HG02970 (cell line): ENCODE results near the gene NNAT.
"Not testable (repeated sequence)": the region's sequence is repeated elsewhere in the genome, so short reads cannot be mapped to it uniquely, and the experiment has no call there.

Experiments used
- ATAC-seq: cut with Tn5 transposase; IDR thresholded peaks from one replicate; pipeline ENCODE4 v1.9.1; 2021; ENCODE audit warnings: mild to moderate bottlenecking, moderate library complexity, moderate number of reproducible peaks; ENCODE audit not compliant: unreplicated experiment, low FRiP score

NNAT gene

DNA sequence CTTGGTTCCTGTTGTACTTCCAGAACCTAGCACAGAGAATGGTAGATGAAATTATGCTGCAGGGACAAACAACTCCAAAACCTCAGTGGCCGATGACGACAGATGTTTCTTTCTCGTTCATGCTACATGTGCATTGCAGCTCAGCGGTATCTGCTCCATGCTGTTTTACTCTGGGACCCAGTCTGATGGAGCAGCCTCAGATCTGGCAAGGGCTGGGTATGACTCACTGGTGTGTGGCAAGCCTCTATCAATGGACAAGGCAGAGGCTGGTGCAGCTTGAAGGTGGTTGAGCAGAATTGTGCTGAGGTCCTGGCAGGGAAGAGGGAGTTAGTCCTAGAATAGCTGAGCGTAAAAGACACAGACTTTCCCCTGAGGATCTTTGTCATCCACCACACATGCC is 17.0 kb downstream of the NNAT start:
- no peak for ATAC-seq

DNA sequence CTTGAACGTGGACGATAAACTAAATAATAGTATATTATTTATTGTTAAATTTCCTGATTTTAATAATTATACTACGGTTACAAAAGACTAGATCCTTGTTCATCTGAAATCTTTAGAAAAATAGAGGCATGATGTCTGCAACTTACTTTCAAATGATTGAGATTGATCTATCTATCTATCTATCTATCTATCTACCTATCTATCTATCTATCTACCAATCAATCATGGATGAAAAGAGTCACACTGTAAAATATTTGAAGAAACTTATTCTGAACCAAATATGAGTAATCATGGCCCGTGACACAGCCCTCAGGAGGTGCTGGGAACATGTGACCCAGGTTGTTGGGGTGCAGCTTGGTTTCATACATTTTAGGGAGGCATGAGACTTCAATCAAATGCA is 18.4 kb downstream of the NNAT start:
- ATAC-seq = no peak

DNA sequence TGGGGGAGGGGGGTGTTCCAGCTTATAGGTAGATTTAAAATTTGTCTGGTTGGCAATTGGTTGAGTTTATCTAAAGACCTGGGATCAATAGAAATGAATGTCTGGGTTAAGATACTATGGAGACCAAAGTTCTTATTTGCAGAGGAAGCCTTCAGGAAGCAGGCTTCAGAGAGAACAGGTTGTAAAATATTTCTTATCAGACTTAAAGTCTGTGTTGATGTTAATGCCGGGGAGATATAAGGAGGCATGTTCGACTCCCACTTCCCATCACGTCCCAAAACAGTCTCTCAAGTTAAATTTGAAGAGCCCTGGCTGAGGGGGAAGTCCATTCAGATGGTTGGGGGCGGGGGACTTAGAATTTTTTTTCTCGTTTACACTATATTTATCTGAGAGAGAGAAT is 19.0 kb downstream of the NNAT start:
- ATAC-seq = no peak

DNA sequence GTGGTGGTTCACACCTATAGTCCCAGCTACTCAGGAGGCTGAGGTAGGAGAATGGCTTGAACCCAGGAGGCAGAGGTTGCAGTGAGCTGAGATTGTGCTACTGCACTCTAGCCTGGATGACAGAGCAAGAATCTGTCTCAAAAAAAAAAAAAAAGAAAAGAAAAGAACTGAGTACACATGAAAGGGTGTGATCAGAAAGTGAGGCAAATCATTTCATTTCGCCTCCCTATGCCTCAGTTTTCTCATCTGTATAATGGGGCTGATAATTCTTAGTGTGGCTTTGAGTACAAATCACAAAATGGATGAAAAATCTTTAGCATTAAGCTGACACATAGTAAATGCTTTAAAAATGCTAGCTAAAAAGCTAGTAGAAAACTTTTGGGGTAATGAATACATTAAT is 19.8 kb downstream of the NNAT start:
- not testable (repeated sequence) for ATAC-seq

DNA sequence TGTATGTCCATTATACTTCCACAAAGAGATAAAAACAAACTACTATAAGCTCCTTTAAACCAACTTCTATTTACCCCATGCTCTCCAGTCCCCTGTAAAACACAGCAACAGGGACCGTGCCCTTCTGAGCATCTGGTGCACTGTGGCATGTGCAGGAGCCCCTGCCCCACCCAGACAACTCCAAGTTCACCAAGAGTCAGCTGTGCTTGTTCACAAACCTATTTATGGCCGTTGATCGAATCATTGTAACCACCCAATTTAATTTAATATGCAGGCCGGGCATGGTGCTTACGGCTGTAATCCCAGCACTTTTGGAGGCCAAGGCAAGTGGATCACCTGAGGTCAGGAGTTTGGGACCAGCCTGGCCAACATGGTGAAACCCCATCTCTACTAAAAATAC is 20.3 kb downstream of the NNAT start:
- ATAC-seq = no peak

DNA sequence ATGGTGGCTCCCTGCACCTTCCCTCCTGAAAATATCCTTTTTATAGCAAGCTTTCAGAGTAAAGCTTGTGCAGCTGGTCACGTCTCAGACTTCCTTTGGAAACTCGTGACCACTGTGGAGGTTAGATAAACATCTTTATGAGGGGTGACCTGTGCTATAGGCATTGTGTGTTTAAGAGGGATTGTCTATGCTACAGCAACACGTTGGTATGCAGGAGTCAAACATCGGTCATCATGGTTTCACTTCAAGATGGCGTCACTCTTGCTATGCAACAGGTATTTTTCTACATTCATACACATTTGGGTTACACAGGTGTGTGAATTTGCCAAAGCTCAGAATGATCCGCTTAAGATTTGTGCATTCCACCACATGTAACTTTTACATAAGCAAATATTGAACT is 21.2 kb downstream of the NNAT start:
- no peak for ATAC-seq

DNA sequence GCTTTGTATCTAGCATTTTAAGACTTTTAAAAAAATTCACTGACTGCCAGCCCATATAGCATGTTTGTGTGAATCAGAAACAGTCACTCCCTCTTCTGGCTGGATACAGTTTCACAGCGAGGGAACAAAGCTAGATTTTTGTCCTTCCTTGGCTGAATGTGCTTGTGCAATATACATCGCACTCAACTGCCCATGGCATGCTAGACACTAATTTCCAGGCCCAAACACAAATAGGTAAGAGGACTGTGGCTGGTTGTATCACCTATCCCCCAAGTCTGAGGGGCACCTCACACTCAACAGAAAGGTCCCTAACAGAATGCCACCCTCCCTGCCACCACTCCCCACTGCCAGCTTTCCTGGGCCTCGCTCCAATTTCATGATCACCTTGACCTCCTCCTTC is 22.8 kb downstream of the NNAT start:
- ATAC-seq = no peak

DNA sequence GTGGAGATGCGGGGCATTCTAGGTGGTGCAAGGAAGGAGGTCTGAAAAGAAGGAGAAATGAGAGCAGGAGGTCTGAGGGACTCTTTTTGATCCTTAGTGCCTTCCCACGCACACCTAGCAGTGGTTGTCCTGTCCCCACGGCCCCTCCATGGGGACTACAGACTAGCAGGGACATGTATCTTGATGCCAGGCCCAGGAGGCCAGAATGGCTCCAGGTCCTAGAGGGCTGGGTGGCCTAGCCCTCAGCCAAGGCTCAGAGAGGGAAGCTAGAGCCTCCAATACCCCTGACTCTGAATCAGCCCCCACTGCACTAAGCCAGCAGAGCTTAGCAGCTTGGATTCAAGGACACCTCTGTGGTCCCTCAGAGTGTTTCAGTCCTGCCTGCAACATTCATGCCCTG is 23.3 kb downstream of the NNAT start:
- no peak for ATAC-seq

DNA sequence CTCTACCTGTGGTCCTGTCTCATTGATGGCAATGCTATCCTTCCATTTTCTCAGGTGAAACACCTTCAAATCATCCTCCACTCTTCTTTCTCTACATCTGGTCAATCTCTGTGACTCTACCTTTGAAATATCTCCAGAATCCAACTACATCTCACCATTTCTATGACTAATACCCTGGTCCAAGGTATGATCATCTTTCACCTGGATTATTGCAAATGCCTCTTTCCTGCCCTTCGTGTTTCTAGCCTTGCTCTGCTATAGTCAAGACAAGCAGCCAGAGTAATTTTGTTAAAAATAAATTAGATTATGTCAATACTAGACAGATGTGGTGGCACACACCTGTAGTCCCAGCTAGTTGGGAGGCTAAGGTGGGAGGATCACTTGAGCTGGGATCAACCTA is 24.5 kb downstream of the NNAT start:
- ATAC-seq = no peak

DNA sequence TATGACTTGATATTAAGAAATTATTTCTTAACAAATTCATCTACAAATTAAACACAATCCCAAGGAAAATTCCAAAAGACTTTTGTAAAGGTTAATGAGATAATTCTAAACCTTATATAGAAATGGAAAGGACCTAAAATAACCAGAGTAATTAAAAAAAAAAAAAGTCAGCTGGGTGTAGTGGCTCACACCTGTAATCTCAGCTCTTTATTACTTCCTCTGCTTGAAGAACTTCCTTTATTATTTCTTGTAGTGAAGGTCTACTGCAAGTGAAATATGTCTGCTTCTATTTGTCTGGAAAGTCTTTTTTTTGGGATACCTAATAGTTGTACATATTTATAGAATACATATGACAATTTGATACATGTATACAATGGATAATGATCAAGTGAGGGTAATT is 26.9 kb downstream of the NNAT start:
- no peak for ATAC-seq

DNA sequence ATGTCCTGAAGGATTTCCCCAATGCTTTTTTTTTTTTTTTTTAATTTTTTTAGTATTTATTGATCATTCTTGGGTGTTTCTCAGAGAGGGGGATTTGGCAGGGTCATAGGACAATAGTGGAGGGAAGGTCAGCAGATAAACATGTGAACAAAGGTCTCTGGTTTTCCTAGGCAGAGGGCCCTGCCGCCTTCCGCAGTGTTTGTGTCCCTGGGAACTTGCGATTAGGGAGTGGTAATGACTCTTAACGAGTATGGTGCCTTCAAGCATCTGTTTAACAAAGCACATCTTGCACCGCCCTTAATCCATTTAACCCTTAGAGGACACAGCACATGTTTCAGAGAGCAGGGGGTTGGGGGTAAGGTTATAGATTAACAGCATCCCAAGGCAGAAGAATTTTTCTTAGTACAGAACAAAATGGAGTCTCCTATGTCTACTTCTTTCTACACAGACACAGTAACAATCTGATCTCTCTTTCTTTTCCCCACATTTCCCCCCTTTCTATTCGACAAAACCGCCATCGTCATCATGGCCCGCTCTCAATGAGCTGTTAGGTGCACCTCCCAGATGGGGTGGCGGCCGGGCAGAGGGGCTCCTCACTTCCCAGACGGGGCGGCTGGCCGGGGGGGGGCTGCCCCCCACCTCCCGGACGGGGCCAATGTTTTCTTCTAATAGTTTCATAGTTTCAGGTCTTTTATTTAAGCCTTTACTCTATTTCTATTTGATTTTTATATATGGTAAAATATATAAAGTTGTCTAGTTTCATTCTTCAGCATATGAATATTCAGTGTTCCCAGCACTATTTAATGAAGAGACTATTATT is 29.3 kb downstream of the NNAT start:
- not testable (repeated sequence) for ATAC-seq

DNA sequence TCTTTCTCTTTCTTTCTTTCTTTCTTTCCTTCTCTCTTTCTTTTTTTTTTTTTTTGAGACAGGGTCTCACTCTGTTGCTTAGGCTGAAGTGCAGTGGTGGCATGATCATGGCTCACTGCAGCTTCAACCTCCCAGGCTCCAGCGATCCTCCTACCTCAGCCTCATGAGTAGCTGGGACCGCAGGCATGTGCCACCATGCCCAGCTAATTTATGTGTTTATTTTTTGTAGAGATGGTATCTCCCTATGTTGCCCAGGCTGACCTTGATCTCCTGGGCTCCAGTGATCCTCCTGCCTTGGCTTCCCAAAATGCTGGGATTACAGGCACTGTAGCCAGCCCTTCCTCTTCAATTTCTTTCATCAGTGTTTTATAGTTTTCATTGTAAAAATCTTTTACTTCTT is 30.6 kb downstream of the NNAT start:
- not testable (repeated sequence) for ATAC-seq

DNA sequence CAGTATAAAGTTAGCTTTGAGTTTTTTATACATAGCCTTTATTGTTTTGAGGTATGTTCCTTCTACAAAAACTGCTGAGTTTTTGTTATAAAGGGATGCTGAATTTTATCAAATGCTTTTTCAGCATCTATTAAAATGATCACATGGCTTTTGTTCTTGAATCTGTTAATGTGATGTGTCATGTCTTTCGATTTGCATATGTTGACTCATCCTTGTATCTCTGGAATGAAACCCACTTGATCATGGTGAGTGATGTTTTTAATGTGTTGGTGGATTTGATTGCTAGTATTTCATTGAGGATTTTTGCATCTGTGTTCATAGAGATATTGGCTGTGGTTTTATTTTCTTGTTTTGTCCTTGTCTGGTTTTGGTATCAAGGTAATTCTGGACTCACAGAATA is 31.4 kb downstream of the NNAT start:
- no peak for ATAC-seq

DNA sequence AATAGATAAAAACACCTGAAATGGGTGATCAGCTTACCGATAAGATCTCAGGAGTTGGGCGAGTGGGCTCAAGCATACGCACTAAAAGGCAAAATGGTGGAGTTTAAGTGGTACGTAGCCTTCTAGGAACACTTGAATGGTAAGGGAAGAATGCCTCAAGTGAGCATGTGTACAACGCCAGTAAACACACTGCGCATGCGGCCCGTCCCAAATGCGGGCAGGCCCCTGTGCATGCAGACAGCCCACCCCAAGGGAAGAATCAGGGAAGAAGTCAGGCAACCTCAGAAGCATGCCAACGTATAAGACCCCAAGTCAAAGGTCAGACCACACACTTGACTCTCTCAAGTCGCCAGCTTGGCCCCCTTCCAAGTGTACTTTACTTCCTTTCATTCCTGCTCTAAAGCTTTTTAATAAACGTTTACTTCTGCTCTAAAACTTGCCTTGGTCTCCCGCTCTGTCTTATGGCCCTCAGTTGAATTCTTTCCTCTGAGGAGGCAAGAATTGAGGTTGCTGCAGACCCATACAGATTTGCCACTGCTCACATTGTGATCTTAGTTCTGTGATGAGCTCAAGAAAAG is 33.8 kb downstream of the NNAT start:
- ATAC-seq = not testable (repeated sequence)

DNA sequence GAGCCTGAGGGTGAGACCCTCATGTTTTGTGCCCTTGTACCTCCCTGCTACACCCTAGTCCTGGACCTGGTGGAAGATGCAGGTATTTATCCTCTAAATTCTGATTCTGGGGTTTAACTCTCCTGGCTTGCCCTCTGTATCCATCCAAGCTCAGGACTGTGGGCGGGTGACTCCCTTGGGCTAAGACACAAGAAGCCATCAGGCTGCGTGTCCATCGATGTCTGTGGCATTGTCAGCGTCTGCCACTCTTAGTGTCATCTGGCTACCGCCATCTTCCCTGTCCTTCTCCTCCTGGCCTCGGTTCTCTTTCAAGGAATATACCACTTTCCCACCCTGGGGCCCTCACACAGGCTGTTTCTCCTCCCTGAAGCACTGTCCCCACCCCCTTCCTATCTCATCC is 35.5 kb downstream of the NNAT start:
- no peak for ATAC-seq

DNA sequence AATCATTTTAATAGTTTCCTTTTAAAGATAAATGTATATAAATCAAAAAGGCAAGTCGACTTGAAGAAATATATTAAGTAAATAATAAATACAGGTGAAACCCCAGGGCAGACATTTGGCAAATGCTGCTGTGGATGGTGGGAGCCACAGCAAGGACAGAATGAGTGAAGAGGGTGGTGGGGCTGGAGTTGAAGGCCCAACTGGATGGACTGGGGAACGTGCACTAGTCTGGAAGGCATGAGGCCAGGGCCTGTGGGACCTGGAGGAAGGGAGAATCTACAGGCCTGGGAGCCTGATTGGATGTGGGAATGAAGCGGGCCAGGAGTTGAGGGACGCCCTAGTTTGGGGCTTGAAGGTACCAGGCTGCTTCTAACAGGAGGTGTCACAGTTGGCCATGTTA is 37.3 kb downstream of the NNAT start:
- no peak for ATAC-seq

DNA sequence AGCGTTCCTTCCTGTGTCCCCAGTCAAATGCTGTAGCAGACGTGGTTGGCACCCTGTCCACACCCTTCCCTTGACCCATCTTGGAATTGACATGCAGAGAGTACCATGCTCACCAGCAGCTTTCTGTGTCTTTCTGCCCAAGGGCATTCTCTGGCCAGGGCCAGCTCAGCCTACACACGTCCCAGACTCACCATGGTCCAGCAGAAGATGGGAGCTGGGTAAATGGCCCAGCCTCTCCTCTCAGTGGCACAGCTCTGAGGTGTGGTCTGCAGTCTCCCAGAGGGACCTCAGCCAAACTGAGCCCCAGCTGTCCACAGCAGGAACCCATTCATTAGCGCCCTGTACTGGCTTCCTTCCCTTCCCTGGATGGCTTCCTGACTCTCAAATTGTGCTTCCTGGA is 37.7 kb downstream of the NNAT start:
- no peak for ATAC-seq

DNA sequence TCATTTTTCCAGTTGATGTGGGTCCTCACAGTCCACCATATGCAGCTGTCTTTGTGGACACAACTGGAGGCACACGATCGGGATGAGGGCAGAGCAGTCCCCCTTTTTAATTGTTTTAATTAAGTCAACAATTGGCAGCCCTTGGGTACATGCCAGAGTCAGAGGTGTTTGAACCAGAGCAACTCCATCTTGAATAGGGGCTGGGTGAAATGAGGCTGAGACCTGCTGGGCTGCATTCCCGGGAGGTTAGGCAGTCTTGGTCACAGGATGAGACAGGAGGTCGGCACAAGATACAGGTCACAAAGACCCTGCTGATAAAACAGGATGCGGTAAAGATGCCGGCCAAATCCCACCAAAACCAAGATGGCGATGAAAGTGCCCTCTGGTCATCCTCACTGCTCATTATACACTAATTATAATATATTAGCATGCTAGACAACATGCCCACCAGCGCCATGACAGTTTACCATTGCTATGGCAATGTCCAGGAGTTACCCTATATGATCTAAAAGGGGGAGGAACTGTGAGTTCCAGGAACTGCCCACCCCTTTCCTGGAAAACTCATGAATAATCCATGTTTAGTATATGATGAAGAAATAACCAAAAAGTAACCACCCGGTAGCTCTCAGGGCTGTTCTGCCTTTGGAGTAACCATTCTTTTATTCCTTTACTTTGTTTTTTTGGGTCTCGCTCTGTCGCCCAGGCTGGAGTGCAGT is 38.4 kb downstream of the NNAT start:
- no peak for ATAC-seq

DNA sequence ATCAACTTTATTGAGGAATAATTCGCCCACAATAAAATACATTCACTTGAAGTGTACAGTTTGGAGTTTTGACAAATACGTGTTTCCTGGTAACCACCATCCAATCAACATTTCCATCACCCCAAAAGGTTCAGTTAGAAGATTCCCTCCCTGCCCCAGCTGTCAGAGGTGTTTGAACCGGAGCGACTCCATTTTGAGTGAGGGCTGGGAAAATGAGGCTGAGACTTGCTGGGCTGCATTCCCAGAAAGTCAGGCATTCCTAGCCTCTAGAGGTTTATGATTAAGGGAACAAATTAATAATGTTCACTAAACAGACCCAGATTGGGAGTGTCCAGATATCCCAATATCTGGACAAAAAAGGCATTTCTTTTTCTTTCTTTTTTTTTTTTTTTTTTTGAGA is 39.6 kb downstream of the NNAT start:
- ATAC-seq = no peak

DNA sequence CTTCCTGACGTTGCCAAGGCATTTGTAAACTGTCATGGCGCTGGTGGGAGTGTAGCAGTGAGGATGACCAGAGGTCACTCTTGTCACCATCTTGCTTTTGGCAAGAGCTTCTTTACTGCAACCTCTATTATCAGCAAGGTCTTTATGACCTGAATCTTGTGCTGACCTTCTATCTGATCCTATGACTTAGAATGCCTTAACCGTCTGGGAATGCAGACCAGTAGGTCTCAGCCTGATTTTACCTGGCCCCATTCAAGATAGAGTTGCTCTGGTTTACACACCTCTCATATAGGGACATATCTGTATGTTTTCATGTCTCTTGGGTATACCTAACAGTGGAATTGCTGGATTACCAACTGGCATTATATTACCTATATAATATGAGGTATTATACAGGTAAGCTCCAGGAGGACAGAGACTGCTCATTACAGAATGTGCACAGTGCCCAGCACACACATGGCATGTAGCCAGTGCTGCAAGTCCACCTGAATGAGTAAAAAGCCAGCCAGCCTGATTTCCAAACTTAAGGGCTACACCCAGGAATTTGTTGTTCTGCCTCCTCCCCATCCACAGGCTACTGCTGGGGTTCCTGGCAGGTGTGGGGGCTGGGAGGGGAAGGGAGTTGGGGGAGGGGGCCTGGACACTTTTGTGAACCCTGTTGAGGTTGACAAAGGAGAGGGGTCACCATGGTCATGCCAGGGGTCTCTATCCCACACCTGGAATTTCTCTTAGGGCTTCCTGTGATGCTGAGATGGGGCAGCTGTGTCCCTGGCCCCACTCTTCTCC is 41.8 kb downstream of the NNAT start:
- no peak for ATAC-seq

DNA sequence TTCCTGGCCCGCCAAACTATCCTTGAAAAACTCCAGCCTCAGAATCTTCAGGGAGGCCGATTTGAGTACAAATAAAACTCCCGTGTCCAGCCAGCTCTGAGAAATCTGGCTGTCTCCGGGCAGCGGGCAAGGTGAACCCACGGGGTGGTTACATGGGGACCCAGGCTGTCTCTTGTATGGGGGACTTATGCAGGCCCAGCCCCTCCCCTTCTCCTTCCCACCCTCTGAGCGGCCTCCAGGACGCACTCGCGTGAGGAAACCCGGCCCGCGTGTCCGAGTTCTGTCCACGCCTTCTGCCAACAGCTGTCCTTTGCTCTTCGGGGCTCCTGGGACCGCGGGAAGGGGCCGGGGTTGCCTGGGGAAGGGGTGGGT is 43.0 kb downstream of the NNAT start:
- no peak for ATAC-seq
